Hepatocyte (in vitro differentiated cells): ENCODE results near the gene EIF2AK2.

Experiments
- EZH2 ChIP-seq: fragments of 200-600 bp; sonication (generic); IDR thresholded peaks from 2 replicates; pipeline ENCODE4 v1.6.1; 2016; ENCODE audit warnings: antibody characterized with exemption, mild to moderate bottlenecking, borderline replicate concordance
- EZH2phosphoT487 ChIP-seq: fragments of 200-600 bp; sonication (generic); IDR thresholded peaks from one replicate; pipeline ENCODE4 v1.6.1; 2018; ENCODE audit warnings: antibody characterized with exemption, mild to moderate bottlenecking, low read depth, moderate library complexity; ENCODE audit not compliant: unreplicated experiment, severe bottlenecking
- TF ChIP-seq, protein P1 (sequence below): fragments of 200-600 bp; sonication (generic); IDR thresholded peaks from 2 replicates; pipeline ENCODE4 v1.5.1; 2016; ENCODE audit warnings: antibody characterized with exemption, mild to moderate bottlenecking; ENCODE audit not compliant: poor library complexity

DNA sequence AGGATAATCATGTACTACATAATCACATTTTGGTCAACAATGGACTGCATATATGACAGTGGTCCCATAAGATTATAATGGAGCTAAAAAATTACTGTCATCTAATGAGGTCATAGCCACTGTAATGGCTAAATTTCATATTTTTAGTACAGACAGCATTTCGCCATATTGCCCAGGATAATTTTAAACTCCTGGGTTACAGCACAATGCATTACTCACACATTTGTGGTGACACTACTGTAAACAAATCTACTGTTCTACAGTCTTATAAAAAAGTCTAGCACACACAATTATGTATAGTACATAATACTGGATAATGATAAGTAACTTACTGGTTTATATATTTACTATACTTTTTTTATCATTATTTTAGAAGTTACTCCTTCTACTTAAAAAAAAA is 12.8 kb downstream of the EIF2AK2 start:
- TF ChIP-seq, protein P1, sequence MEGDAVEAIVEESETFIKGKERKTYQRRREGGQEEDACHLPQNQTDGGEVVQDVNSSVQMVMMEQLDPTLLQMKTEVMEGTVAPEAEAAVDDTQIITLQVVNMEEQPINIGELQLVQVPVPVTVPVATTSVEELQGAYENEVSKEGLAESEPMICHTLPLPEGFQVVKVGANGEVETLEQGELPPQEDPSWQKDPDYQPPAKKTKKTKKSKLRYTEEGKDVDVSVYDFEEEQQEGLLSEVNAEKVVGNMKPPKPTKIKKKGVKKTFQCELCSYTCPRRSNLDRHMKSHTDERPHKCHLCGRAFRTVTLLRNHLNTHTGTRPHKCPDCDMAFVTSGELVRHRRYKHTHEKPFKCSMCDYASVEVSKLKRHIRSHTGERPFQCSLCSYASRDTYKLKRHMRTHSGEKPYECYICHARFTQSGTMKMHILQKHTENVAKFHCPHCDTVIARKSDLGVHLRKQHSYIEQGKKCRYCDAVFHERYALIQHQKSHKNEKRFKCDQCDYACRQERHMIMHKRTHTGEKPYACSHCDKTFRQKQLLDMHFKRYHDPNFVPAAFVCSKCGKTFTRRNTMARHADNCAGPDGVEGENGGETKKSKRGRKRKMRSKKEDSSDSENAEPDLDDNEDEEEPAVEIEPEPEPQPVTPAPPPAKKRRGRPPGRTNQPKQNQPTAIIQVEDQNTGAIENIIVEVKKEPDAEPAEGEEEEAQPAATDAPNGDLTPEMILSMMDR: no peak
- TF ChIP-seq EZH2: no peak
- TF ChIP-seq EZH2phosphoT487: no peak
